ENCODE results near the gene SYNDIG1L.

GRCh38 chr14:74402401-74403251 lies 23.4 kb downstream of the SYNDIG1L start:
- TF ChIP-seq RAD21 (IDR thresholded peaks at IDR 0.05; ENCODE audit: low read depth), result no peak
- TF ChIP-seq MAX (IDR thresholded peaks at IDR 0.05), result no peak
- TF ChIP-seq, protein P1, sequence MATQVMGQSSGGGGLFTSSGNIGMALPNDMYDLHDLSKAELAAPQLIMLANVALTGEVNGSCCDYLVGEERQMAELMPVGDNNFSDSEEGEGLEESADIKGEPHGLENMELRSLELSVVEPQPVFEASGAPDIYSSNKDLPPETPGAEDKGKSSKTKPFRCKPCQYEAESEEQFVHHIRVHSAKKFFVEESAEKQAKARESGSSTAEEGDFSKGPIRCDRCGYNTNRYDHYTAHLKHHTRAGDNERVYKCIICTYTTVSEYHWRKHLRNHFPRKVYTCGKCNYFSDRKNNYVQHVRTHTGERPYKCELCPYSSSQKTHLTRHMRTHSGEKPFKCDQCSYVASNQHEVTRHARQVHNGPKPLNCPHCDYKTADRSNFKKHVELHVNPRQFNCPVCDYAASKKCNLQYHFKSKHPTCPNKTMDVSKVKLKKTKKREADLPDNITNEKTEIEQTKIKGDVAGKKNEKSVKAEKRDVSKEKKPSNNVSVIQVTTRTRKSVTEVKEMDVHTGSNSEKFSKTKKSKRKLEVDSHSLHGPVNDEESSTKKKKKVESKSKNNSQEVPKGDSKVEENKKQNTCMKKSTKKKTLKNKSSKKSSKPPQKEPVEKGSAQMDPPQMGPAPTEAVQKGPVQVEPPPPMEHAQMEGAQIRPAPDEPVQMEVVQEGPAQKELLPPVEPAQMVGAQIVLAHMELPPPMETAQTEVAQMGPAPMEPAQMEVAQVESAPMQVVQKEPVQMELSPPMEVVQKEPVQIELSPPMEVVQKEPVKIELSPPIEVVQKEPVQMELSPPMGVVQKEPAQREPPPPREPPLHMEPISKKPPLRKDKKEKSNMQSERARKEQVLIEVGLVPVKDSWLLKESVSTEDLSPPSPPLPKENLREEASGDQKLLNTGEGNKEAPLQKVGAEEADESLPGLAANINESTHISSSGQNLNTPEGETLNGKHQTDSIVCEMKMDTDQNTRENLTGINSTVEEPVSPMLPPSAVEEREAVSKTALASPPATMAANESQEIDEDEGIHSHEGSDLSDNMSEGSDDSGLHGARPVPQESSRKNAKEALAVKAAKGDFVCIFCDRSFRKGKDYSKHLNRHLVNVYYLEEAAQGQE (IDR thresholded peaks at IDR 0.05; ENCODE audit: low read depth), result no peak
- TF ChIP-seq CTCF (IDR thresholded peaks at IDR 0.05 in 2 of 3, conservative IDR thresholded peaks at IDR 0.05 in 1 of 3; ENCODE audit: borderline replicate concordance in 1 of 3, insufficient read depth in 1 of 3, low read depth in 2 of 3, low read length in 2 of 3), result no peak
- no peak for TF ChIP-seq POLR2AphosphoS5 (IDR thresholded peaks at IDR 0.05; ENCODE audit: low read depth, low read length)
- TF ChIP-seq ZFX (IDR thresholded peaks at IDR 0.05), result no peak
- no peak for TF ChIP-seq EZH2phosphoT487 (IDR thresholded peaks at IDR 0.05; ENCODE audit: borderline replicate concordance)
- TF ChIP-seq TCF7L2 (IDR thresholded peaks at IDR 0.05; ENCODE audit: borderline replicate concordance, extremely low read depth, insufficient read depth, insufficient read length), result no peak
